ENCODE measurements around the gene ALG2. TPM values are rescaled to one million over a fixed set of nuclear protein-coding genes. Genes with fewer than 3 reads are reported as not detected.

Gene ALG2
- total and polyA plus RNA-seq, 2 of the 13 experiments (the other 11 are each of a cell fraction or from before 2014, with no cell fraction given): 46.2 to 49.0 TPM

DNA sequence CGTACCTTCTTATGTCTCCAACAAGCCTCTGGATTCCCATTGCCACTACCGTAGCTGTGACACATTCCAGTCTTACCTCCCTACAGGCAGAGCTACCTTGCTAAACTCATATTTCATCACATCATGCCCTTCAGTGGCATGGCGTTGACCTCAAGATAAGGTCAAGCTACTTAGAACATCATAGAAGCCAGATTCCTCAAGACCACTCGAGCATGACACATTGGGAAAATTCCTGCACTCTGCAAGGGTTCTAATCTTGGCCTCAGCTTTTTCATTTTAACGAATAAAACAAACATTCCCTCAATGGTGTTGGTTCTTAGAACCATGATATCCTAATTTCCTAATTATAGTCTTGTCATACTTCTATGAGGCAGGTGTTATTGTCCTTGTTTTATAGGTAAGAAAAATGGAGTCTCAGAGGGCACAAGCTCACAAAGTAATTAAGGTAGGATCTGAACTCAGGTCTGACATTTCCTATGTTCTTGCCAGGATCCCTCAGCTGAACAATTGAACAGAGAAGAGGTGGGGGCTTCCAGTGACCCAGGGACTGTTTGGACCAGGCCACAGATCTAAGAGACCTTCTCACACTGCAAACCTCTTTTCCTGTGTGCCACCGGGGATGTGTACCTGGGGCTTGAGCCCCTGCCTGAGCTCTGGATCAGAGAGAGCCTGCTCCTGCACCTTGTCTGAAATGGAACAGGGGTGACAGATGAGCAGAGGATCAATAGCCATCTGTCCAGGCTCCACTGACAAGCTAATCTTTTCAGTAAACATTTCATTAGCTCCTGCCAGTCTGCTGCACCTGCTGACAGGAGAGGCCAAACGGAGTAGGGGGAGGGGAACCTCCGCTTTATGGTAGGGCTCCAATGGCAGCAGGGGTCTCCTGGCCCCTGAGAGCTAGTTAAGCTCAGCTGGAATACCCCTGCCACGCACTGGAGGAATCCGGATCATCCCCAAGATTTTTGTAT, 49.3 kb downstream of the ALG2 start (continued):
- TF ChIP-seq, protein P1, sequence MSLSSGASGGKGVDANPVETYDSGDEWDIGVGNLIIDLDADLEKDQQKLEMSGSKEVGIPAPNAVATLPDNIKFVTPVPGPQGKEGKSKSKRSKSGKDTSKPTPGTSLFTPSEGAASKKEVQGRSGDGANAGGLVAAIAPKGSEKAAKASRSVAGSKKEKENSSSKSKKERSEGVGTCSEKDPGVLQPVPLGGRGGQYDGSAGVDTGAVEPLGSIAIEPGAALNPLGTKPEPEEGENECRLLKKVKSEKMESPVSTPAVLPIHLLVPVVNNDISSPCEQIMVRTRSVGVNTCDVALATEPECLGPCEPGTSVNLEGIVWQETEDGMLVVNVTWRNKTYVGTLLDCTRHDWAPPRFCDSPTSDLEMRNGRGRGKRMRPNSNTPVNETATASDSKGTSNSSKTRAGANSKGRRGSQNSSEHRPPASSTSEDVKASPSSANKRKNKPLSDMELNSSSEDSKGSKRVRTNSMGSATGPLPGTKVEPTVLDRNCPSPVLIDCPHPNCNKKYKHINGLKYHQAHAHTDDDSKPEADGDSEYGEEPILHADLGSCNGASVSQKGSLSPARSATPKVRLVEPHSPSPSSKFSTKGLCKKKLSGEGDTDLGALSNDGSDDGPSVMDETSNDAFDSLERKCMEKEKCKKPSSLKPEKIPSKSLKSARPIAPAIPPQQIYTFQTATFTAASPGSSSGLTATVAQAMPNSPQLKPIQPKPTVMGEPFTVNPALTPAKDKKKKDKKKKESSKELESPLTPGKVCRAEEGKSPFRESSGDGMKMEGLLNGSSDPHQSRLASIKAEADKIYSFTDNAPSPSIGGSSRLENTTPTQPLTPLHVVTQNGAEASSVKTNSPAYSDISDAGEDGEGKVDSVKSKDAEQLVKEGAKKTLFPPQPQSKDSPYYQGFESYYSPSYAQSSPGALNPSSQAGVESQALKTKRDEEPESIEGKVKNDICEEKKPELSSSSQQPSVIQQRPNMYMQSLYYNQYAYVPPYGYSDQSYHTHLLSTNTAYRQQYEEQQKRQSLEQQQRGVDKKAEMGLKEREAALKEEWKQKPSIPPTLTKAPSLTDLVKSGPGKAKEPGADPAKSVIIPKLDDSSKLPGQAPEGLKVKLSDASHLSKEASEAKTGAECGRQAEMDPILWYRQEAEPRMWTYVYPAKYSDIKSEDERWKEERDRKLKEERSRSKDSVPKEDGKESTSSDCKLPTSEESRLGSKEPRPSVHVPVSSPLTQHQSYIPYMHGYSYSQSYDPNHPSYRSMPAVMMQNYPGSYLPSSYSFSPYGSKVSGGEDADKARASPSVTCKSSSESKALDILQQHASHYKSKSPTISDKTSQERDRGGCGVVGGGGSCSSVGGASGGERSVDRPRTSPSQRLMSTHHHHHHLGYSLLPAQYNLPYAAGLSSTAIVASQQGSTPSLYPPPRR (CRISPR knock-in tag; IDR thresholded peaks at IDR 0.05; ENCODE audit: borderline replicate concordance): peak; percentile 84
- TF ChIP-seq ZNF264 (CRISPR knock-in tag; IDR thresholded peaks at IDR 0.05) (peak; percentile 49; the same call in 1 of the 2 replicates), ZKSCAN5 (CRISPR knock-in tag; IDR thresholded peaks at IDR 0.05) (no peak), KDM2A (CRISPR knock-in tag; IDR thresholded peaks at IDR 0.05; ENCODE audit: borderline replicate concordance, low read depth) (peak; percentile 22; the same call in 1 of the 2 replicates), TOE1 (CRISPR knock-in tag; IDR thresholded peaks at IDR 0.05) (no peak), ZNF768 (CRISPR knock-in tag; IDR thresholded peaks at IDR 0.05) (peak; percentile 76; the same call in 1 of the 2 replicates), PHB2 (IDR thresholded peaks at IDR 0.05; ENCODE audit: partially characterized antibody) (no peak), NPAS2 (CRISPR knock-in tag; IDR thresholded peaks at IDR 0.05; ENCODE audit: borderline replicate concordance) (no peak), ZNF253 (CRISPR knock-in tag; IDR thresholded peaks at IDR 0.05; ENCODE audit: borderline replicate concordance) (no peak), POGK (CRISPR knock-in tag; conservative IDR thresholded peaks at IDR 0.05) (0 out of 2 replicates have a peak, but pooled peaks have one; percentile 38), SKI (IDR thresholded peaks at IDR 0.05; ENCODE audit: partially characterized antibody) (peak; percentile 42), PHF20 (CRISPR knock-in tag; IDR thresholded peaks at IDR 0.05) (no peak), SIX1 (CRISPR knock-in tag; IDR thresholded peaks at IDR 0.05; ENCODE audit: borderline replicate concordance) (peak; percentile 69; the same call in 1 of the 2 replicates), TBP (CRISPR knock-in tag; IDR thresholded peaks at IDR 0.05) (no peak), LCORL (IDR thresholded peaks at IDR 0.05) (no peak), LCORL (CRISPR knock-in tag; IDR thresholded peaks at IDR 0.05) (0 out of 2 replicates have a peak, but pooled peaks have one; percentile 40)
- TF ChIP-seq, protein P2, sequence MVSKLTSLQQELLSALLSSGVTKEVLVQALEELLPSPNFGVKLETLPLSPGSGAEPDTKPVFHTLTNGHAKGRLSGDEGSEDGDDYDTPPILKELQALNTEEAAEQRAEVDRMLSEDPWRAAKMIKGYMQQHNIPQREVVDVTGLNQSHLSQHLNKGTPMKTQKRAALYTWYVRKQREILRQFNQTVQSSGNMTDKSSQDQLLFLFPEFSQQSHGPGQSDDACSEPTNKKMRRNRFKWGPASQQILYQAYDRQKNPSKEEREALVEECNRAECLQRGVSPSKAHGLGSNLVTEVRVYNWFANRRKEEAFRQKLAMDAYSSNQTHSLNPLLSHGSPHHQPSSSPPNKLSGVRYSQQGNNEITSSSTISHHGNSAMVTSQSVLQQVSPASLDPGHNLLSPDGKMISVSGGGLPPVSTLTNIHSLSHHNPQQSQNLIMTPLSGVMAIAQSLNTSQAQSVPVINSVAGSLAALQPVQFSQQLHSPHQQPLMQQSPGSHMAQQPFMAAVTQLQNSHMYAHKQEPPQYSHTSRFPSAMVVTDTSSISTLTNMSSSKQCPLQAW (CRISPR knock-in tag; IDR thresholded peaks at IDR 0.05): no peak
- TF ChIP-seq, protein P3, sequence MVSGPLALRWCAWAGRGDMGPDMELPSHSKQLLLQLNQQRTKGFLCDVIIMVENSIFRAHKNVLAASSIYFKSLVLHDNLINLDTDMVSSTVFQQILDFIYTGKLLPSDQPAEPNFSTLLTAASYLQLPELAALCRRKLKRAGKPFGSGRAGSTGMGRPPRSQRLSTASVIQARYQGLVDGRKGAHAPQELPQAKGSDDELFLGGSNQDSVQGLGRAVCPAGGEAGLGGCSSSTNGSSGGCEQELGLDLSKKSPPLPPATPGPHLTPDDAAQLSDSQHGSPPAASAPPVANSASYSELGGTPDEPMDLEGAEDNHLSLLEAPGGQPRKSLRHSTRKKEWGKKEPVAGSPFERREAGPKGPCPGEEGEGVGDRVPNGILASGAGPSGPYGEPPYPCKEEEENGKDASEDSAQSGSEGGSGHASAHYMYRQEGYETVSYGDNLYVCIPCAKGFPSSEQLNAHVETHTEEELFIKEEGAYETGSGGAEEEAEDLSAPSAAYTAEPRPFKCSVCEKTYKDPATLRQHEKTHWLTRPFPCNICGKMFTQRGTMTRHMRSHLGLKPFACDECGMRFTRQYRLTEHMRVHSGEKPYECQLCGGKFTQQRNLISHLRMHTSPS (CRISPR knock-in tag; IDR thresholded peaks at IDR 0.05; ENCODE audit: low read depth): no peak

Data from HepG2 (cell line).